ENCODE measurements around the gene LILRB1. TPM values are rescaled to one million over a fixed set of nuclear protein-coding genes. Genes with fewer than 3 reads are reported as not detected.

The LILRB1 gene
- total and polyA plus RNA-seq, 4 donors, result 1.3 to 10.6 (median 4.9) TPM

- no peaks in the 10 kb centered on the region for H3K27me3 ChIP-seq (ENCODE audit: control insufficient read depth in 4 of 4, insufficient read depth in 4 of 4, low read length in 3 of 4)
- no peaks in the 10 kb centered on the region for H3K4me1 ChIP-seq (ENCODE audit: control insufficient read depth in 4 of 4, insufficient read depth in 4 of 4, low read length in 3 of 4)
- no peak for DNase-seq (ENCODE audit: low spot score)
- no peaks in the 10 kb centered on the region for H3K9me3 ChIP-seq (ENCODE audit: control insufficient read depth in 4 of 4, low read length in 3 of 4)
- WGBS, result 58% methylated on average over 6 of the region's 6 CpGs
- H3K36me3 ChIP-seq (ENCODE audit: control insufficient read depth in 4 of 4, insufficient read depth in 3 of 4, low read depth in 1 of 4, low read length in 3 of 4), result no peaks in the 10 kb centered on the region
- no peak overlapping the region for H3K9ac ChIP-seq (ENCODE audit: low read depth in 1 of 2, low read length in 2 of 2)
- TF ChIP-seq, protein P1, sequence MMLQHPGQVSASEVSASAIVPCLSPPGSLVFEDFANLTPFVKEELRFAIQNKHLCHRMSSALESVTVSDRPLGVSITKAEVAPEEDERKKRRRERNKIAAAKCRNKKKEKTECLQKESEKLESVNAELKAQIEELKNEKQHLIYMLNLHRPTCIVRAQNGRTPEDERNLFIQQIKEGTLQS (IDR thresholded peaks at IDR 0.05), result no peak
- H3K27ac ChIP-seq (ENCODE audit: low read depth in 1 of 2, low read length in 2 of 2), result no peak overlapping the region
- no peak overlapping the region for H3K4me3 ChIP-seq (ENCODE audit: low read depth in 1 of 3, low read length in 3 of 3)
Observed at GRCh38 chr19:54660964-54661363, 30.7 kb downstream of the LILRB1 start.

DNA sequence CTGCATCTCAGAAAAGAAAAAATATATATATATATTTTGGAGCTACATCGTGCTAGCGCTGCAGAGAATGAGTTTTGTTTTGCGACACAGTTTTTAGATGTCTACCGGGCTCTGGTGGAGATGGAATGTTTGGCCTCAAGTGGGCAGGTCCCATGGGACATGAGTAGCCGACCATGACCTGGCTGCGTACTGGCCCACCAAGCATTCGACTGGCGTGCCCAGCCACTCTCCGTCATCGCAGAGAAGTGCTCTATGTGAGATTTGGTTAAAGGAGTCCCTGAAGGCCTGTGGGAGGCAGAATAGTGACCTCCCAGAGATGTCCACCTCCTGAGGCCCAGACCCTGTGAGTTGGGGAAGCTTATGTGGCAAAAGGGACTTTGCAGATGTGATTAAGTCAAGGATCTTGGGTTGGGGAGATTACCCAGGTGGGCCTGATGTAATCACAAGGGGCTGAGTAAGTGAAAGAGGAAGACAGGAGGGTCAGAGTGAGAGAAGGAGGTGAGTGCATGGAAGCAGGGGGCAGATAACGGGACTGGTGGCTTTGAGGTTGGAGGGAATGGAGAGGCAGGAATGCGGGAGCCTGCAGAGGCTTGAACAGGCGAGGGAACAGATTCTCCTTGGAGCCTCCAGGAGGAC lies 31.7 kb downstream of the LILRB1 start:
- no peak overlapping the region for H3K9ac ChIP-seq (ENCODE audit: low read depth in 1 of 2, low read length in 2 of 2)
- H3K27ac ChIP-seq (ENCODE audit: low read depth in 1 of 2, low read length in 2 of 2), result no peak overlapping the region
- no peaks in the 10 kb centered on the region for H3K4me1 ChIP-seq (ENCODE audit: control insufficient read depth in 4 of 4, insufficient read depth in 4 of 4, low read length in 3 of 4)
- 80% methylated on average over 13 of the region's 13 CpGs for WGBS
- H3K27me3 ChIP-seq (ENCODE audit: control insufficient read depth in 4 of 4, insufficient read depth in 4 of 4, low read length in 3 of 4), result no peaks in the 10 kb centered on the region
- H3K9me3 ChIP-seq (ENCODE audit: control insufficient read depth in 4 of 4, low read length in 3 of 4), result no peaks in the 10 kb centered on the region
- no peak overlapping the region for H3K4me3 ChIP-seq (ENCODE audit: low read depth in 1 of 3, low read length in 3 of 3)
- TF ChIP-seq EGR1 (IDR thresholded peaks at IDR 0.05; ENCODE audit: low read depth in 2 of 2) (no peak), RXRA (IDR thresholded peaks at IDR 0.05) (no peak), TAF1 (conservative IDR thresholded peaks at IDR 0.05) (no peak), YY1 (IDR thresholded peaks at IDR 0.05) (no peak), JUND (IDR thresholded peaks at IDR 0.05) (no peak), HNF4G (IDR thresholded peaks at IDR 0.05) (no peak)
- no peak for DNase-seq (ENCODE audit: low spot score)
- no peaks in the 10 kb centered on the region for H3K36me3 ChIP-seq (ENCODE audit: control insufficient read depth in 4 of 4, insufficient read depth in 3 of 4, low read depth in 1 of 4, low read length in 3 of 4)

GRCh38 chr19:54662730-54663129 lies 32.4 kb downstream of the LILRB1 start, which contains the start of gene LILRB4:
LILRB4 (plus strand) TSS chr19:54662985; CDS start chr19:54663034, 49 bp downstream.
- TF ChIP-seq RXRA (IDR thresholded peaks at IDR 0.05) (peak in 1 of 2 donors; percentile 17), HNF4A (conservative IDR thresholded peaks at IDR 0.05) (no peak)
- no peak within 1 kb of the TSS for H3K27ac ChIP-seq (ENCODE audit: low read depth in 1 of 2, low read length in 2 of 2)
- no peak within 1 kb of the TSS for H3K4me3 ChIP-seq (ENCODE audit: low read depth in 1 of 3, low read length in 3 of 3)
- no peak for DNase-seq (ENCODE audit: low spot score)
- no peaks in the 10 kb centered on the region for H3K9me3 ChIP-seq (ENCODE audit: control insufficient read depth in 4 of 4, low read length in 3 of 4)
- 65% methylated on average over 7 of the region's 7 CpGs for WGBS
- no peaks in the 10 kb centered on the region for H3K27me3 ChIP-seq (ENCODE audit: control insufficient read depth in 4 of 4, insufficient read depth in 4 of 4, low read length in 3 of 4)
- no peak within 1 kb of the TSS for H3K9ac ChIP-seq (ENCODE audit: low read depth in 1 of 2, low read length in 2 of 2)
- H3K4me1 ChIP-seq (ENCODE audit: control insufficient read depth in 4 of 4, insufficient read depth in 4 of 4, low read length in 3 of 4), result no peaks in the 10 kb centered on the region
- H3K36me3 ChIP-seq (ENCODE audit: control insufficient read depth in 4 of 4, insufficient read depth in 3 of 4, low read depth in 1 of 4, low read length in 3 of 4), result no peaks in the 10 kb centered on the region

- 76% methylated on average over 6 of the region's 6 CpGs for WGBS
- H3K9me3 ChIP-seq (ENCODE audit: control insufficient read depth in 4 of 4, low read length in 3 of 4), result no peaks in the 10 kb centered on the region
- H3K4me3 ChIP-seq (ENCODE audit: low read depth in 1 of 3, low read length in 3 of 3), result no peak overlapping the region
- H3K9ac ChIP-seq (ENCODE audit: low read depth in 1 of 2, low read length in 2 of 2), result no peak overlapping the region
- H3K4me1 ChIP-seq (ENCODE audit: control insufficient read depth in 4 of 4, insufficient read depth in 4 of 4, low read length in 3 of 4), result no peaks in the 10 kb centered on the region
- TF ChIP-seq EGR1 (IDR thresholded peaks at IDR 0.05; ENCODE audit: low read depth in 2 of 2) (no peak), GABPA (IDR thresholded peaks at IDR 0.05 in 1 of 2, conservative IDR thresholded peaks at IDR 0.05 in 1 of 2) (no peak), MAX (IDR thresholded peaks at IDR 0.05) (no peak), CTCF (IDR thresholded peaks at IDR 0.05; ENCODE audit: low read depth, low read length, missing input control) (no peak), REST (IDR thresholded peaks at IDR 0.05) (no peak), FOXA2 (IDR thresholded peaks at IDR 0.05) (no peak), HNF4G (IDR thresholded peaks at IDR 0.05) (no peak), TAF1 (conservative IDR thresholded peaks at IDR 0.05) (no peak), HNF4A (conservative IDR thresholded peaks at IDR 0.05) (no peak), SP1 (IDR thresholded peaks at IDR 0.05) (no peak), FOXA1 (IDR thresholded peaks at IDR 0.05) (no peak)
- TF ChIP-seq, protein P1 (IDR thresholded peaks at IDR 0.05), result no peak
- no peak for DNase-seq (ENCODE audit: low spot score)
- no peak overlapping the region for H3K27ac ChIP-seq (ENCODE audit: low read depth in 1 of 2, low read length in 2 of 2)
- H3K36me3 ChIP-seq (ENCODE audit: control insufficient read depth in 4 of 4, insufficient read depth in 3 of 4, low read depth in 1 of 4, low read length in 3 of 4), result no peaks in the 10 kb centered on the region
- no peaks in the 10 kb centered on the region for H3K27me3 ChIP-seq (ENCODE audit: control insufficient read depth in 4 of 4, insufficient read depth in 4 of 4, low read length in 3 of 4)
Observed at GRCh38 chr19:54665530-54665929, 35.2 kb downstream of the LILRB1 start.

Data from liver (tissue), 9 donors.